CD4-positive, alpha-beta T cell treated with Interleukin-6 at 100 ng/mL for 8 hours (primary cell): ENCODE measurements around the gene E4F1.
"Not testable (repeated sequence)": the region's sequence is repeated elsewhere in the genome, so short reads cannot be mapped to it uniquely, and the experiment has no call there.

Experiments used
- DNase-seq: peaks from one replicate; pipeline ENCODE4 v3.0.0-alpha.2; 2020; ENCODE audit warnings: mixed read lengths, low spot score

The E4F1 gene

GRCh38 chr16:2231016-2231931, 7.9 kb downstream of the E4F1 start:
- no peak for DNase-seq

- no peak for DNase-seq
Measured at GRCh38 chr16:2232094-2232990, 9.0 kb downstream of the E4F1 start.

GRCh38 chr16:2233046-2233775, 9.8 kb downstream of the E4F1 start:
- DNase-seq: no peak

- no peak for DNase-seq
Measured at GRCh38 chr16:2233872-2234812, 10.8 kb downstream of the E4F1 start.

- no peak for DNase-seq
Measured at GRCh38 chr16:2234813-2235170, 11.4 kb downstream of the E4F1 start.

DNA sequence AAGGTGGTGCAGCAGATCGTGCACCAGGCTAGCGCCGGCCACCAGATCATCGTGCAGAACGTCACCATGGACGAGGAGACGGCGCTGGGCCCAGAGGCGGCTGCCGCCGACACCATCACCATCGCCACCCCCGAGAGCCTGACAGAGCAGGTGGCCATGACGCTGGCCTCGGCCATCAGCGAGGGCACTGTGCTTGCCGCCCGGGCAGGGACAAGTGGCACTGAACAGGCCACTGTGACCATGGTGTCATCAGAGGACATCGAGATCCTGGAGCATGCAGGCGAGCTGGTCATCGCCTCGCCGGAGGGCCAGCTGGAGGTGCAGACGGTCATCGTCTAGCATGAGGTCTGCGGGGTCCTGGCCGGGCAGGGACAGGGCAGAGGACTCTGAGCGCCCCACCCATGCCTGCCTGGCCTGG, 11.9 kb downstream of the E4F1 start:
- DNase-seq: no peak

DNA sequence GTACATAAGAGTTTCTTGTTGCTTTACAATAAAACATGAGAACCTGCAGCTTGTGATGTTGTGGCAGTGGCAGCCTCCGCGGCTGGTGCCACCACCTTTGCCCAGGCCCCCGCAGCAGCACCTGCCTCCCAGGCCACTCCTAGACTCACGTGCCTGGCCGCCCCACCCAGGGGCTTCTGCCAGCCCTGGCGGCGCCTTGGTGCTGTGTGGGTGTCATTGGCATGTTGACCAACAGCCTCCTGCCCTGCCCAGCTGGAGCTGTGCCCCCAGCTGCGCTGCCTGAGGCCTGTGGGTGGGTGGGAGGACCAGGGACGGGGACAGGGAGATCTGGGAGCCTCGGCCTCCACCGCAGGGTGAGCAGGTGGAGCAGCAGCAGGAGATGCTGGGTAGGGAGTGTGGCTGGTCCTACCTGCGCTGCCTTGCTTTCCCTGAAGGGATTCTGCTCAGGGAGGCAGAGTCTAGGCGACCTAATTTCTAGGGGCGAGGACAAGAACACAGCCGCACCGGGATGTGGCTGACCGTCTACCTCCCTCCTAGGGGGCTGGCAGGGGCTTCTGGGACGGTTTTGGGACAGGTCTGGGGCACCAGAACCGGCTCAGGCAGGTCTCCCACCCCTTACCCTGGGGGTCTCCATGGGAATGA, 12.4 kb downstream of the E4F1 start:
- DNase-seq: no peak

- no peak for DNase-seq
Measured at GRCh38 chr16:2236337-2237101, 13.1 kb downstream of the E4F1 start, which contains the start of gene DNASE1L2. TSS of gene DNASE1L2 (plus strand) at chr16:2236444. CDS start at chr16:2236817, 373 bp downstream.

DNA sequence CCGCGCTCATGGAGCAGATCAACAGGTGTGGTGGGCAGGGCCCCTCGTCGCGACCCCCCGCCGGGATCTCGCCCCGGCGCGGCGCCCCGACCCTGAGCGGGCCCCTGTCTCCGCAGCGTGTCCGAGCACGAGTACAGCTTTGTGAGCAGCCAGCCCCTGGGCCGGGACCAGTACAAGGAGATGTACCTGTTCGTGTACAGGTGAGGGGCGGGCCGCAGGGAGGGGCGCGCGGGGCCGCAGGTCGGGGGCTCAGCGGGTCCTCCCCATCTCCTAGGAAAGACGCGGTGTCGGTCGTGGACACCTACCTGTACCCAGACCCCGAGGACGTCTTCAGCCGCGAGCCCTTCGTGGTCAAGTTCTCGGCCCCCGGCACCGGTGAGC, 13.7 kb downstream of the E4F1 start:
- DNase-seq: no peak

DNA sequence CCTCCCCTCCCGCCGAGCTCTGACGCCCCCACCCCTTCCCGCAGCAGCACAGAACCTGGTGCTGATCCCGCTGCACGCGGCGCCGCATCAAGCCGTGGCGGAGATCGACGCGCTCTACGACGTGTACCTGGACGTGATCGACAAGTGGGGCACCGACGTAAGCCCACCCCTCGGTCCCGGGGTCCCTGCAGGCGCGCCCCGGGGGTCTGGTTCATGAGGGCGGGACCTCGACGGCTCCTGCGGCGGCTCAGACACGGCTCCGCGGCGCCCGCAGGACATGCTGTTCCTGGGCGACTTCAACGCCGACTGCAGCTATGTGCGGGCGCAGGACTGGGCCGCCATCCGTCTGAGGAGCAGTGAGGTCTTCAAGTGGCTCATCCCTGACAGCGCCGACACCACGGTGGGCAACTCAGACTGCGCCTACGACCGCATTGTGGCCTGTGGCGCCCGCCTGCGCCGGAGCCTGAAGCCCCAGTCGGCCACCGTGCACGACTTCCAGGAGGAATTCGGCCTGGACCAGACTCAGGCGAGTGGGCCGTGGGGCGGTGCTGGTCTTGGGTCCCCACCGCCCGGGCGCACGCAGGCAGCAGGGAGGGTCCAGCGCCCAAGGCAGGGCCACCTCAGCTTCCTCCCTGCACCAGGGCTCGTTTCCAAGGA, 14.2 kb downstream of the E4F1 start:
- no peak for DNase-seq

DNA sequence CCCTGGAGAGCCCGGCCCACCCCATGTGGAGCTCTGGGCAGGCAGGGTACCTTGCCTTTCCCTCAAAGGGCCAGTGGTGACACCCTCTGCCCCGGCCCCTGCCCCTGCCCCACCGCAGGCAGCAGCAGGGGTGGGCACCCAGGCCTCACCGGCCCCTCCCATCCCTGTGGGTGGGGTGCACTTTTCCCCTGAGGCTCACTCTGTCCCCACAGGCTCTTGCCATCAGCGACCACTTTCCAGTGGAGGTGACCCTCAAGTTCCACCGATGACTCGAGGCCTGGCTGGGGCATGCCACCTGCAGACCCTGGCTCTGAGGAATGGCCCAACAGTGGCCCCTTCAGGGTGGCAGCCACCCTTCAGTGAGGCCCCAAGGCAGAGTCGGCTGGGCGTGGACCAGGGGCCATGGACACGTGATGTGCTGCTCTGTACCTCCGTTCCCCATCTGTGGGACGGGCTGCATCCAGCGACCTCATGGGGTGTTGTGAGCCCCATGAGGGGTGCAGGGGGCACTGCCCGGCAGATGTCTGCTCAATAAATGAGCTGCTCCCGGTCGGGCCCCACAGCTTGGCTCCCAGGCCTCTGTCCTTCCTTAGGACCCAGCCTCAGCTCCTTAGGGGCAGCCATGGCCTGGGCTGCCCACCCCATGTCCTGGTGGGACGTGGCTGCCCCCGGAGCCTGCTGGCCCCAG, 14.9 kb downstream of the E4F1 start:
- no peak for DNase-seq

GRCh38 chr16:2238838-2239675, 15.7 kb downstream of the E4F1 start:
- no peak for DNase-seq

DNA sequence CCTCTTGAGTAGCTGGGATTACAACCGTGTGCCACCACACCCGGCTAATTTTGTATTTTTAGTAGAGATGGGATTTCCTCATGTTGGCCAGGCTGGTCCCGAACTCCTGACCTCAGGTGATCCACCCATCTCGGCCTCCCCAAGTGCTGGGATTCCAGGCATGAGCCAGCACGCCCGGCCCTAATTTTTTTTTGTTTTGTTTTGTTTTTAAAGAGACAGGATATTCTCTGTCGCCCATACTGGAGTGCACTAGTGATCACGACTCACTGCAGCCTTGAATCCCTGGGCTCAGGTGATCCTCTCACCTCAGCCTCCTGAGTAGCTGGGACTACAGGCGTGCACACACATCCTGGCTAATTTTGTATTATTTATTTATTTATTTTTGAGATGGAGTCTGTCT, 16.9 kb downstream of the E4F1 start:
- DNase-seq: not testable (repeated sequence)

DNA sequence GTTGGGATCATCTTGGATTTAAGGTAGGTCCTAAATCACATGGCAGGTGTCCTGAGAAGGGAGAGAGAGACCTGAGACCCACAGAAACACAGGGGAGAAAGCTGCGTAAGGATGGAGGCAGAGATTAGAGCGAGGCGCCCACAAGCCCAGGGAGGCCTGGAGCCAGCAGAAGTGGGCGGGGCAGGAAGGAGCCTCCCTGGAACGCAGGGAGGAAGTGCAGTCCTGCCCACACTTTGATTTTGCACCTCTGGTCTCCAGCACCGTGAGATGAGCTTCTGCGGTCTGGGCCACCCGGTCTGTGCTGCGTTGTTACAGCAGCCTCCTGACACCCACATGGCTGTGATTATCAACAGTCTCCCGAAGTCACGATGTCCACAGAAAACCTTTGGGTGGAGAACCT, 19.2 kb downstream of the E4F1 start:
- no peak for DNase-seq

GRCh38 chr16:2243031-2243528, 19.7 kb downstream of the E4F1 start:
- DNase-seq: no peak

DNA sequence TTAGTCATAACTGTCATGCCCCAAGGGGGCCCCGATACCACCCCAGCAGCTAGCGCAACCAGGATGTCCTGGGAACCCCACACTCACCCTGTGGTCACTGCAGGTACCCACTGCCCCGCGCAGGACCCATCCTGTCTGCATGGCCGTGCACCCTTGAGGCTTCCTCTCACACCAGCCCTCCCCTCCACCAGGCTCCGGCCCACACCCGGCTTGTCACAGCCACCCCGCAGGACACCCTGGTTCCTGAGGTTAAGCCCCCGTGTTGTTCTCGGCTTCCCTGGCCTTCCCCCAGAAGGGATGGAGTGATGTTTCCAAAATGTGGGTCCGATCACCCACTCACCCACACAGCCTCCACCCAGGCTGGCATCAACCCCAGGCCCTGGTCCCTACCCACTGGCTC, 20.4 kb downstream of the E4F1 start:
- DNase-seq: no peak

DNA sequence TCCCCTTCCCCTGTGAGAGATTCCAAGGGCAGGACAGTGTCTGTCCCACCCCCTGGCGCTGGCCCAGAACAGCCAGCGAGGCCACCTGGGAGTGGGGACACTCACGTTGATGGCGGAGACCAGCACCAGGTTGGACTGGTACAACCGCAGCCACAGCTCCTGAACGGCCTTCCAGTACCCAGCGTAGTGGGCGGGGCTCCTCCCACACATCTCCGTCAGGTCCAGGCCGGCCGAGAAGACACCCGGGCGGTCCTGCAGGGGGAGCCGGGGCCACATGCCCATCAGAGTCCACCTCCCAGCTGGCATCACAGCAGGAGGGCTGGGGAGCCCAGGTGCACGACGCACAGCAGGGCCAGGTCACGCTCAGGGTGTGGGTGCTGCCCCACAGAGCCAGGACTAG, 20.9 kb downstream of the E4F1 start:
- no peak for DNase-seq
